GM12878 (cell line): Measurements from ENCODE around the gene MYO15B. TPM values are rescaled to one million over a fixed set of nuclear protein-coding genes. Genes with fewer than 3 reads are reported as not detected.

Source experiments
- ATF7 ChIP-seq: fragments of 450-650 bp; IDR thresholded peaks from 2 replicates; pipeline ENCODE4 v1.6.1; 2016; ENCODE audit warnings: low read depth, mild to moderate bottlenecking
- CHD2 ChIP-seq: IDR thresholded peaks from 2 replicates; pipeline ENCODE4 v1.6.1; 2011; ENCODE audit warnings: low read depth, low read length, improper control_type of control experiment, borderline replicate concordance
- CUX1 ChIP-seq: IDR thresholded peaks from 2 replicates; pipeline ENCODE4 v1.6.1; 2012; ENCODE audit warnings: improper control_type of control experiment, low read depth, low read length; ENCODE audit not compliant: insufficient replicate concordance
- DPF2 ChIP-seq: fragments of 450-650 bp; IDR thresholded peaks from 2 replicates; pipeline ENCODE4 v1.6.1; 2017; ENCODE audit warnings: mild to moderate bottlenecking
- E4F1 ChIP-seq: fragments of 450-650 bp; IDR thresholded peaks from 2 replicates; pipeline ENCODE4 v1.6.1; 2018; ENCODE audit warnings: borderline replicate concordance, mild to moderate bottlenecking; ENCODE audit not compliant: partially characterized antibody
- LARP7 ChIP-seq: fragments of 450-650 bp; IDR thresholded peaks from 2 replicates; pipeline ENCODE4 v1.6.1; 2017; ENCODE audit warnings: mild to moderate bottlenecking
- MLLT1 ChIP-seq: fragments of 450-650 bp; IDR thresholded peaks from 2 replicates; pipeline ENCODE4 v1.6.1; 2016; ENCODE audit warnings: mild to moderate bottlenecking
- NFXL1 ChIP-seq: fragments of 450-650 bp; IDR thresholded peaks from 2 replicates; pipeline ENCODE4 v1.6.1; 2017; ENCODE audit warnings: antibody characterized with exemption, mild to moderate bottlenecking, borderline replicate concordance
- PKNOX1 ChIP-seq: fragments of 450-650 bp; IDR thresholded peaks from 2 replicates; pipeline ENCODE4 v1.6.1; 2016; ENCODE audit warnings: mild to moderate bottlenecking
- REST ChIP-seq: IDR thresholded peaks from 2 replicates; pipeline ENCODE4 v1.6.1; 2012; ENCODE audit warnings: mild to moderate bottlenecking, low read depth, low read length
- SMARCA5 ChIP-seq: fragments of 450-650 bp; IDR thresholded peaks from 2 replicates; pipeline ENCODE4 v1.6.1; 2017; ENCODE audit warnings: mild to moderate bottlenecking
- USF1 ChIP-seq: IDR thresholded peaks from 2 replicates; pipeline ENCODE4 v1.6.1; 2011; ENCODE audit warnings: borderline replicate concordance, low read depth, mild to moderate bottlenecking, moderate library complexity, mixed read lengths, low read length; ENCODE audit not compliant: insufficient read depth; ENCODE audit errors: extremely low read length
- YY1 ChIP-seq: IDR thresholded peaks from 2 replicates; pipeline ENCODE4 v1.6.1; 2011; ENCODE audit warnings: low read depth, mild to moderate bottlenecking, low read length
- polyA plus RNA-seq, 11 experiments: library from polyadenylated mRNA; depleted of rRNA in 4 of 11; unstranded in 6 of 11; stranded (reverse) in 5 of 11; fragments of >200 nt; fragmentation: Nextera tagmentation in 4 of 11; fragmentation: Illumina TruSeq in 1 of 11; extraction: Ambion mirVana in 4 of 11; extraction: Trizol in 1 of 11; gene quantifications; 1 replicate in 1 of 11; 2 replicates in 10 of 11; pipeline versions ENCODE4 v1.2.1 to v1.2.3, GENCODE V29; 2011 to 2016; ENCODE audit warnings: inconsistent platforms in 2 of 11, missing spikeins in 2 of 11, low read depth in 1 of 11
- total RNA-seq, 4 experiments: library from RNA; depleted of rRNA in 3 of 4; stranded (reverse); fragments of >200 nt in 3 of 4; fragmentation: Illumina TruSeq in 1 of 4; extraction: Trizol in 1 of 4; gene quantifications; 2 replicates each; pipeline versions ENCODE4 v1.2.1 to v1.2.3, GENCODE V29; 2013 to 2021

MYO15B gene
- total and polyA plus RNA-seq, 10 of the 15 experiments (the other 5 are each of a cell fraction or from before 2014, with no cell fraction given): 0.67 to 15.4 (median 2.3) TPM; not detected in 1

- TF ChIP-seq CUX1 (no peak), SMARCA5 (0 out of 2 replicates have a peak, but pooled peaks have one; percentile 29), PKNOX1 (peak; percentile 35; the same call in 1 of the 2 replicates), YY1 (no peak), DPF2 (peak; percentile 82), NFXL1 (no peak), ATF7 (peak; percentile 88), REST (no peak), USF1 (peak; percentile 5), E4F1 (peak; percentile 47), LARP7 (0 out of 2 replicates have a peak, but pooled peaks have one; percentile 38), CHD2 (peak; percentile 41; the same call in 1 of the 2 replicates), MLLT1 (peak; percentile 50; the same call in 1 of the 2 replicates)
These were observed 58.5 kb downstream of the MYO15B start (continued) for GRCh38 chr17:75645889-75646637.
